OCI-LY3 (cell line): ENCODE measurements around the gene PALD1.

ENCODE experiments used
- H2AFZ ChIP-seq: fragments of 200-600, 300-600 bp; shearing (Covaris generic); 2 replicates; pipeline ENCODE4 v1.6.0; 2014; ENCODE audit warnings: antibody characterized with exemption, low read depth, low read length
- H3K27ac ChIP-seq: fragments of 200-600, 300-600 bp; sonication (generic); 2 replicates; pipeline ENCODE4 v1.5.1; 2014; ENCODE audit warnings: mild to moderate bottlenecking, low read length, moderate library complexity, mixed read lengths
- H3K27me3 ChIP-seq: fragments of 200-600, 300-600 bp; sonication (generic); 2 replicates; pipeline ENCODE4 v1.6.1; 2014; ENCODE audit warnings: low read depth, low read length, mixed read lengths
- H3K36me3 ChIP-seq: fragments of 200-600, 300-600 bp; sonication (generic); replicated peaks from 2 replicates; pipeline ENCODE3; 2014; ENCODE audit warnings: low read depth, low read length, mixed read lengths
- H3K4me1 ChIP-seq: fragments of 300-600, 200-600 bp; sonication (generic); 2 replicates; pipeline ENCODE4 v1.6.1; 2014; ENCODE audit warnings: low read length, mixed read lengths
- H3K4me2 ChIP-seq: fragments of 200-600, 300-600 bp; sonication (generic); 2 replicates; pipeline ENCODE4 v1.6.1; 2014; ENCODE audit warnings: low read length, mixed read lengths
- H3K4me3 ChIP-seq: fragments of 300-600, 200-600 bp; sonication (generic); 2 replicates; pipeline ENCODE4 v1.5.1; 2014; ENCODE audit warnings: antibody characterized with exemption, mild to moderate bottlenecking, low read length, moderate library complexity
- H3K79me2 ChIP-seq: fragments of 300-600, 200-600 bp; shearing (Covaris generic); 2 replicates; pipeline ENCODE4 v1.6.1; 2014; ENCODE audit warnings: mild to moderate bottlenecking, low read length, mixed read lengths
- H3K9ac ChIP-seq: fragments of 300-600, 200-600 bp; shearing (Covaris generic); 2 replicates; pipeline ENCODE4 v1.6.0; 2014; ENCODE audit warnings: mild to moderate bottlenecking, low read length, moderate library complexity
- H3K9me3 ChIP-seq: fragments of 200-600, 300-600 bp; shearing (Covaris generic); 2 replicates; pipeline ENCODE4 v1.6.1; 2014; ENCODE audit warnings: low read length, mixed read lengths; ENCODE audit not compliant: insufficient read depth
- H4K20me1 ChIP-seq: fragments of 200-600, 300-600 bp; sonication (generic); 2 replicates; pipeline ENCODE4 v1.6.1; 2016; ENCODE audit warnings: low read length, mixed read lengths; ENCODE audit not compliant: insufficient read depth
- CTCF ChIP-seq: fragments of 200-600, 300-600 bp; sonication (generic); IDR thresholded peaks from 2 replicates; pipeline ENCODE4 v1.5.1; 2014; ENCODE audit warnings: antibody characterized with exemption, low read length, low read depth
- EZH2phosphoT487 ChIP-seq: fragments of 200-600 bp; shearing (Covaris generic); IDR thresholded peaks from 2 replicates; pipeline ENCODE4 v1.6.1; 2018; ENCODE audit warnings: antibody characterized with exemption, mixed run types, low read depth

PALD1 gene

GRCh38 chr10:70432561-70433263 is 45.9 kb upstream of the PALD1 start:
- no peak overlapping the region for H3K9ac ChIP-seq
- no peaks in the 10 kb centered on the region for H4K20me1 ChIP-seq
- no peaks in the 10 kb centered on the region for H3K79me2 ChIP-seq
- H3K36me3 ChIP-seq = peaks cover 5% of the 10 kb centered on the region
- no peaks in the 10 kb centered on the region for H3K9me3 ChIP-seq
- no peaks in the 10 kb centered on the region for H3K27me3 ChIP-seq
- H3K4me3 ChIP-seq = no peak overlapping the region
- H2AFZ ChIP-seq = no peak overlapping the region
- no peak overlapping the region for H3K4me2 ChIP-seq
- H3K4me1 ChIP-seq = no peaks in the 10 kb centered on the region
- H3K27ac ChIP-seq = no peak overlapping the region
- TF ChIP-seq EZH2phosphoT487 = no peak
- TF ChIP-seq CTCF = no peak

- no peaks in the 10 kb centered on the region for H3K9me3 ChIP-seq
- no peaks in the 10 kb centered on the region for H3K27me3 ChIP-seq
- TF ChIP-seq EZH2phosphoT487 (no peak), CTCF (no peak)
- H3K4me2 ChIP-seq = no peak overlapping the region
- no peaks in the 10 kb centered on the region for H3K4me1 ChIP-seq
- H4K20me1 ChIP-seq = no peaks in the 10 kb centered on the region
- H2AFZ ChIP-seq = no peak overlapping the region
- peaks cover 5% of the 10 kb centered on the region for H3K36me3 ChIP-seq
- H3K27ac ChIP-seq = no peak overlapping the region
- H3K9ac ChIP-seq = no peak overlapping the region
- no peak overlapping the region for H3K4me3 ChIP-seq
- H3K79me2 ChIP-seq = no peaks in the 10 kb centered on the region
These were observed 44.8 kb upstream of the PALD1 start for GRCh38 chr10:70433581-70434280.

GRCh38 chr10:70435241-70436085 is 43.1 kb upstream of the PALD1 start:
- Histone ChIP-seq H3K9ac (no peak overlapping the region), H3K79me2 (no peaks in the 10 kb centered on the region), H3K36me3 (no peaks in the 10 kb centered on the region), H3K27ac (no peak overlapping the region), H3K4me2 (no peak overlapping the region), H3K4me1 (no peaks in the 10 kb centered on the region), H3K9me3 (no peaks in the 10 kb centered on the region), H2AFZ (no peak overlapping the region), H4K20me1 (no peaks in the 10 kb centered on the region), H3K27me3 (no peaks in the 10 kb centered on the region), H3K4me3 (no peak overlapping the region)
- TF ChIP-seq CTCF (no peak), EZH2phosphoT487 (no peak)

GRCh38 chr10:70437721-70438120 is 40.8 kb upstream of the PALD1 start:
- H3K27me3 ChIP-seq = no peaks in the 10 kb centered on the region
- no peak overlapping the region for H3K4me2 ChIP-seq
- no peaks in the 10 kb centered on the region for H3K9me3 ChIP-seq
- H3K27ac ChIP-seq = no peak overlapping the region
- no peaks in the 10 kb centered on the region for H3K36me3 ChIP-seq
- no peak overlapping the region for H3K4me3 ChIP-seq
- TF ChIP-seq CTCF (no peak), EZH2phosphoT487 (no peak)
- H3K79me2 ChIP-seq = no peaks in the 10 kb centered on the region
- H3K9ac ChIP-seq = no peak overlapping the region
- no peaks in the 10 kb centered on the region for H3K4me1 ChIP-seq
- H2AFZ ChIP-seq = no peak overlapping the region
- H4K20me1 ChIP-seq = no peaks in the 10 kb centered on the region
